ENCODE data around the gene NAA38.

The NAA38 gene

DNA sequence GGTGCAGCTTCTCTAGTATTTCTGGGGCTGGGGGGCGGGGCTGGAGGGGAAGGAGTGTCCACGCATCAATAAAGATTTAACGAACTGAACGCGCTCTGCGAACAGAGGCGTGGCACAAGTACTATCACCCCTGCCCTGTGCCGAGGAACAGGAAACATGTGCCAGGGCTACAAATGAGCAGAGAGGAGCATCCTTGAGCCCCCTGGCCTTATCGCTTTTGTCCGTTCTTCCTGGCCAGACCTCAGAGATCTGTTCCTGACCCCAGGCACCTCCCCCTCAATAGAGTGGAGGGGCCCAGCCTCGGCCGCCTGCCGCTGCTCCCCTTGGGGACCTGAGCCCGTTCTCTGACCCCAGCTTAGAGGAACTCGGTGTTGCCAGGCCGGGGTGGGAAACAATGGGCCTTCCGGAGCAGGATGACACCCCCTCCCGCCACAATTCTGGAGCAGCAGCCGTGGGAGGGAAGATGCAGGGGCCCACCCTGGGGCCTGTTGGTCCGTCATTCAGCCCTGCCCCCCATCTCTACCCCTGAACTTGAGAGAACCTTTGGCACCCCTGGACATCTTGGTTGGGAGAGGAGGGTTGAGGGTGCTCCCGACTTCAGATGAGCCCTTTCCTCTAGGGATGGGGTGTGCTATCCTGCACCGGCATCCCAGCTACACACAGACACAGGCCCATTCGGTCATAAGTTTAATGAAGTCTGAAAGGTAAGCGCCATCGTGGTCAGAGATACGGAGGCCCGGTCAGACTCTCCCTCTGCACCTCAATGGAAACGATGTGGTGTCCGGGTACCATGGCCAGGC, 1.1 kb downstream of the NAA38 start:
- H3K4me3 ChIP-seq (replicated peaks; ENCODE audit: low read depth, low read length) = peak overlapping the region; percentile 68
- TF ChIP-seq, protein P1, sequence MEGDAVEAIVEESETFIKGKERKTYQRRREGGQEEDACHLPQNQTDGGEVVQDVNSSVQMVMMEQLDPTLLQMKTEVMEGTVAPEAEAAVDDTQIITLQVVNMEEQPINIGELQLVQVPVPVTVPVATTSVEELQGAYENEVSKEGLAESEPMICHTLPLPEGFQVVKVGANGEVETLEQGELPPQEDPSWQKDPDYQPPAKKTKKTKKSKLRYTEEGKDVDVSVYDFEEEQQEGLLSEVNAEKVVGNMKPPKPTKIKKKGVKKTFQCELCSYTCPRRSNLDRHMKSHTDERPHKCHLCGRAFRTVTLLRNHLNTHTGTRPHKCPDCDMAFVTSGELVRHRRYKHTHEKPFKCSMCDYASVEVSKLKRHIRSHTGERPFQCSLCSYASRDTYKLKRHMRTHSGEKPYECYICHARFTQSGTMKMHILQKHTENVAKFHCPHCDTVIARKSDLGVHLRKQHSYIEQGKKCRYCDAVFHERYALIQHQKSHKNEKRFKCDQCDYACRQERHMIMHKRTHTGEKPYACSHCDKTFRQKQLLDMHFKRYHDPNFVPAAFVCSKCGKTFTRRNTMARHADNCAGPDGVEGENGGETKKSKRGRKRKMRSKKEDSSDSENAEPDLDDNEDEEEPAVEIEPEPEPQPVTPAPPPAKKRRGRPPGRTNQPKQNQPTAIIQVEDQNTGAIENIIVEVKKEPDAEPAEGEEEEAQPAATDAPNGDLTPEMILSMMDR (IDR thresholded peaks at IDR 0.05; ENCODE audit: low read depth, low read length, missing control alignments) = no peak
- DNase-seq (ENCODE audit: extremely low read depth, low read depth) = no peak

DNA sequence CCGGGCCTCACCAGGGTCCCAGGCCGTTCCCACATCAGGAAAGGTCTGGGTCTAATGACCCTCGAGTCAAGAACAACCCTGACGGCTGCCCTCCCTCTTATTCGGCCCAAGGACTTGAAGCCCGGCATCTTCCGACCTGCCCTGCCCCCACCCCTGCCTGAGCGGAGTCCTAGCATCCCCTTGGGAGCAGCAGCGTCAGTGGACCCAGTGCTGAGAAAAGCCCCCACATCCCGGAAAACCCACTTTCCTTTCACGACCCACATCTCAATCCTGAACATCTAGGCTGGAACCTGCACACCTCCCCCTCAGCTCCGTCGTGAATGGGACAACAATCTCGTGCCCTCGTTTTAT, 1.7 kb downstream of the NAA38 start:
- DNase-seq (ENCODE audit: extremely low read depth, low read depth) = no peak
- H3K4me3 ChIP-seq (replicated peaks; ENCODE audit: low read depth, low read length) = peak overlapping the region; percentile 68
- TF ChIP-seq, protein P1 (IDR thresholded peaks at IDR 0.05; ENCODE audit: low read depth, low read length, missing control alignments) = no peak

DNA sequence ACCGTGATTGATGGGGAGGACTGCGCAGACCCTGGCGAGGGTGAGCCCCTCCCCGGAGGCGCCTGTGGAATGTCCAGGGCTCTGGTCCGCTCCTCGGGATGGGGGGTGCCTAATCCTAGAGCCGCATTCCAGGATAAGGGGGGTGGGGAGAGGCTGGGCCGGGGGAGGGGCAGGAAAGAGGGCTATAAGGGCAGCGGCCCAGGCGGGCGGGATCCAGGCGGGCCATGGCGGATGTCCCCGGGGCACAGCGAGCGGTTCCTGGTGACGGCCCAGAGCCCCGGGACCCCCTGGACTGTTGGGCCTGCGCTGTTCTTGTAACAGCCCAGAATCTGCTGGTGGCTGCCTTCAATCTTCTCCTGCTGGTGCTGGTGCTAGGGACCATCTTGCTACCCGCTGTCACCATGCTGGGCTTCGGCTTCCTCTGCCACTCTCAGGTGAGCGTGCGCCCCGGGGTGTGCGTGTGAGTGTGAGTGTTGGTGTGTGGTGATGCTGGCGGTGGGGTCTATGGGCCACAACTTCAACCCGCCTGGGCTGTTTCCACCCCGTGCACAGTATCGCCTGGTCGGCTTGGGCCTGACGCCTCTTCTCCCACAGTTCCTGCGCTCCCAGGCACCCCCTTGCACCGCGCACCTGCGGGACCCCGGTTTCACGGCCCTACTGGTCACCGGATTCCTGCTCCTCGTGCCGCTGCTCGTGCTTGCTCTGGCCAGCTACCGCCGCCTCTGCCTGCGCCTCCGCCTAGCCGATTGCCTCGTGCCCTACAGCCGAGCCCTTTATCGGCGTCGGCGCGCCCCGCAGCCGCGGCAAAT, 2.3 kb downstream of the NAA38 start, which contains the start of gene TMEM88:
Gene TMEM88 (plus strand): TSS at position 216 of the 809 bp plus-strand sequence. CDS start 9 bp downstream, at position 225.
- H3K4me3 ChIP-seq (replicated peaks; ENCODE audit: low read depth, low read length) = peak within 1 kb of the TSS; percentile 68
- DNase-seq (ENCODE audit: extremely low read depth, low read depth) = no peak
- TF ChIP-seq, protein P1 (IDR thresholded peaks at IDR 0.05; ENCODE audit: low read depth, low read length, missing control alignments) = no peak

DNA sequence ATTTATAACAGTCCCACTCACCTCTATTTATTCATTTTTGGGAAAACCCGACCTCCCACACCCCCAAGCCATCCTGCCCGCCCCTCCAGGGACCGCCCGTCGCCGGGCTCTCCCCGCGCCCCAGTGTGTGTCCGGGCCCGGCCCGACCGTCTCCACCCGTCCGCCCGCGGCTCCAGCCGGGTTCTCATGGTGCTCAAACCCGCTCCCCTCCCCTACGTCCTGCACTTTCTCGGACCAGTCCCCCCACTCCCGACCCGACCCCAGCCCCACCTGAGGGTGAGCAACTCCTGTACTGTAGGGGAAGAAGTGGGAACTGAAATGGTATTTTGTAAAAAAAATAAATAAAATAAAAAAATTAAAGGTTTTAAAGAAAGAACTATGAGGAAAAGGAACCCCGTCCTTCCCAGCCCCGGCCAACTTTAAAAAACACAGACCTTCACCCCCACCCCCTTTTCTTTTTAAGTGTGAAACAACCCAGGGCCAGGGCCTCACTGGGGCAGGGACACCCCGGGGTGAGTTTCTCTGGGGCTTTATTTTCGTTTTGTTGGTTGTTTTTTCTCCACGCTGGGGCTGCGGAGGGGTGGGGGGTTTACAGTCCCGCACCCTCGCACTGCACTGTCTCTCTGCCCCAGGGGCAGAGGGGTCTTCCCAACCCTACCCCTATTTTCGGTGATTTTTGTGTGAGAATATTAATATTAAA, 3.1 kb downstream of the NAA38 start:
- H3K4me3 ChIP-seq (replicated peaks; ENCODE audit: low read depth, low read length) = no peak overlapping the region
- TF ChIP-seq, protein P1 (IDR thresholded peaks at IDR 0.05; ENCODE audit: low read depth, low read length, missing control alignments) = no peak
- DNase-seq (ENCODE audit: extremely low read depth, low read depth) = no peak

DNA sequence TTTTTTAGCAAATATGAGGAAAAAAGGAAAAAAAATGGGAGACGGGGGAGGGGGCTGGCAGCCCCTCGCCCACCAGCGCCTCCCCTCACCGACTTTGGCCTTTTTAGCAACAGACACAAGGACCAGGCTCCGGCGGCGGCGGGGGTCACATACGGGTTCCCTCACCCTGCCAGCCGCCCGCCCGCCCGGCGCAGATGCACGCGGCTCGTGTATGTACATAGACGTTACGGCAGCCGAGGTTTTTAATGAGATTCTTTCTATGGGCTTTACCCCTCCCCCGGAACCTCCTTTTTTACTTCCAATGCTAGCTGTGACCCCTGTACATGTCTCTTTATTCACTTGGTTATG, 3.7 kb downstream of the NAA38 start:
- no peak for DNase-seq (ENCODE audit: extremely low read depth, low read depth)
- no peak overlapping the region for H3K4me3 ChIP-seq (replicated peaks; ENCODE audit: low read depth, low read length)
- TF ChIP-seq, protein P1 (IDR thresholded peaks at IDR 0.05; ENCODE audit: low read depth, low read length, missing control alignments) = no peak

DNA sequence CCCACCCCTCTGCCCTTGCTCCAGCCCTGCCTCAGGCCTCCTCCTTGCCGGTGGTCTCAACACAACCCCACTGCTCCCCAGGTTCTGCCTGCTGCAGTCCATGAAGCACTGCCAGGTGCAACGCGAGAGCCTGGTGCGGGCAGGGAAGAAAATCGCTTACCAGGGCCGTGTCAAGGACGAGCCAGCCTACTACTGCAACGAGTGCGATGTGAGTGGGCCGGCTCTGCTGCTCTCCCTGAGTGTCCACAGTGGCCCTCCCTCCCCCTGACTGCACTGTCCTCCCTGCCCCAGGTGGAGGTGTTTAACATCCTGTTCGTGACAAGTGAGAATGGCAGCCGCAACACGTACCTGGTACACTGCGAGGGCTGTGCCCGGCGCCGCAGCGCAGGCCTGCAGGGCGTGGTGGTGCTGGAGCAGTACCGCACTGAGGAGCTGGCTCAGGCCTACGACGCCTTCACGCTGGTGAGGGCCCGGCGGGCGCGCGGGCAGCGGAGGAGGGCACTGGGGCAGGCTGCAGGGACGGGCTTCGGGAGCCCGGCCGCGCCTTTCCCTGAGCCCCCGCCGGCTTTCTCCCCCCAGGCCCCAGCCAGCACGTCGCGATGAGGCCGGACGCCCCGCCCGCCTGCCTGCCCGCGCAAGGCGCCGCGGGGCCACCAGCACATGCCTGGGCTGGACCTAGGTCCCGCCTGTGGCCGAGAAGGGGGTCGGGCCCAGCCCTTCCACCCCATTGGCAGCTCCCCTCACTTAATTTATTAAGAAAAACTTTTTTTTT, 4.3 kb downstream of the NAA38 start:
- DNase-seq (ENCODE audit: extremely low read depth, low read depth) = no peak
- no peak overlapping the region for H3K4me3 ChIP-seq (replicated peaks; ENCODE audit: low read depth, low read length)
- TF ChIP-seq, protein P1 (IDR thresholded peaks at IDR 0.05; ENCODE audit: low read depth, low read length, missing control alignments) = no peak

Measured in HFF-Myc (cell line).